DOHH2 (cell line): Measurements from ENCODE around the gene CCDC54.

ENCODE experiments used
- H3F3A ChIP-seq: fragments of 200-600 bp; sonication (generic), shearing (Covaris generic); 2 replicates; pipeline ENCODE4 v1.6.0; 2016; ENCODE audit warnings: antibody characterized with exemption, mild to moderate bottlenecking; ENCODE audit not compliant: control insufficient read depth, insufficient read depth
- H3K27ac ChIP-seq: fragments of 200-600 bp; sonication (generic); 2 replicates; pipeline ENCODE4 v1.5.1; 2014; ENCODE audit warnings: low read depth, mild to moderate bottlenecking, low read length, moderate library complexity
- H3K27me3 ChIP-seq: fragments of 200-600 bp; sonication (generic); 2 replicates; pipeline ENCODE4 v1.6.1; 2014; ENCODE audit warnings: mild to moderate bottlenecking, low read length, mixed read lengths; ENCODE audit not compliant: control insufficient read depth
- H3K36me3 ChIP-seq: fragments of 200-600 bp; sonication (generic); 2 replicates; pipeline ENCODE4 v1.6.1; 2014; ENCODE audit warnings: mild to moderate bottlenecking, low read length, moderate library complexity, mixed read lengths; ENCODE audit not compliant: control insufficient read depth
- H3K4me1 ChIP-seq: fragments of 200-600 bp; sonication (generic); 2 replicates; pipeline ENCODE4 v1.6.1; 2014; ENCODE audit warnings: mild to moderate bottlenecking, low read length, mixed read lengths; ENCODE audit not compliant: control insufficient read depth
- H3K4me2 ChIP-seq: fragments of 200-600 bp; sonication (generic); 2 replicates; pipeline ENCODE4 v1.6.0; 2014; ENCODE audit warnings: mild to moderate bottlenecking, low read length, moderate library complexity
- H3K4me3 ChIP-seq: fragments of 200-600 bp; sonication (generic); 2 replicates; pipeline ENCODE4 v1.5.1; 2014; ENCODE audit warnings: mild to moderate bottlenecking, low read length, mixed read lengths
- H3K79me2 ChIP-seq: fragments of 200-600 bp; sonication (generic); 2 replicates; pipeline ENCODE4 v1.6.1; 2014; ENCODE audit warnings: mild to moderate bottlenecking, low read length, mixed read lengths; ENCODE audit not compliant: control insufficient read depth
- H3K9me2 ChIP-seq: fragments of 200-600 bp; sonication (generic); replicated peaks from 2 replicates; pipeline ENCODE4 v1.6.1; 2014; ENCODE audit warnings: mild to moderate bottlenecking, low read length, mixed read lengths; ENCODE audit not compliant: control insufficient read depth
- H3K9me3 ChIP-seq: fragments of 200-600 bp; sonication (generic); 2 replicates; pipeline ENCODE4 v1.6.1; 2014; ENCODE audit warnings: antibody characterized with exemption, low read length, mixed read lengths; ENCODE audit not compliant: control insufficient read depth, insufficient read depth
- H4K20me1 ChIP-seq: fragments of 200-600 bp; sonication (generic); 2 replicates; pipeline ENCODE4 v1.6.0; 2014; ENCODE audit warnings: low read depth, mild to moderate bottlenecking, antibody characterized with exemption, low read length, moderate library complexity; ENCODE audit not compliant: control insufficient read depth, insufficient read depth
- CTCF ChIP-seq: fragments of 200-600 bp; sonication (generic); IDR thresholded peaks from one replicate; pipeline ENCODE4 v1.5.1; 2014; ENCODE audit warnings: antibody characterized with exemption, mild to moderate bottlenecking, low read depth, low read length; ENCODE audit not compliant: poor library complexity, severe bottlenecking
- EZH2phosphoT487 ChIP-seq: fragments of 200-600 bp; sonication (generic); IDR thresholded peaks from 2 replicates; pipeline ENCODE4 v1.6.1; 2017; ENCODE audit warnings: borderline replicate concordance, mild to moderate bottlenecking, antibody characterized with exemption, low read length, moderate library complexity, mixed read lengths

The CCDC54 gene

GRCh38 chr3:107421881-107422280 lies 44.6 kb downstream of the CCDC54 start:
- peaks cover 23% of the 10 kb centered on the region for H3K4me1 ChIP-seq
- TF ChIP-seq CTCF (no peak), EZH2phosphoT487 (no peak)

GRCh38 chr3:107425033-107425432 lies 47.8 kb downstream of the CCDC54 start:
- H3K4me3 ChIP-seq = 0 out of 2 replicates have a peak overlapping the region, but pooled peaks have one; percentile 15
- no peaks in the 10 kb centered on the region for H3K9me3 ChIP-seq
- no peaks in the 10 kb centered on the region for H3K79me2 ChIP-seq
- H3K27ac ChIP-seq = no peak overlapping the region
- H3K4me1 ChIP-seq = peaks cover 54% of the 10 kb centered on the region
- no peaks in the 10 kb centered on the region for H4K20me1 ChIP-seq
- H3K4me2 ChIP-seq = peak overlapping the region; percentile 43
- no peaks in the 10 kb centered on the region for H3K36me3 ChIP-seq
- TF ChIP-seq CTCF (no peak), EZH2phosphoT487 (no peak)
- peaks cover 12% of the 10 kb centered on the region for H3F3A ChIP-seq
- H3K27me3 ChIP-seq = no peaks in the 10 kb centered on the region
- H3K9me2 ChIP-seq = no peaks in the 10 kb centered on the region

More at GRCh38 chr3:107421881-107422280, 44.6 kb downstream of the CCDC54 start:
- Histone ChIP-seq H4K20me1 (no peaks in the 10 kb centered on the region), H3K4me2 (no peak overlapping the region), H3K79me2 (no peaks in the 10 kb centered on the region), H3K9me2 (no peaks in the 10 kb centered on the region), H3F3A (0 out of 2 replicates have a peak, but pooled peaks cover 5% of the 10 kb centered on the region), H3K4me3 (no peak overlapping the region), H3K36me3 (no peaks in the 10 kb centered on the region), H3K9me3 (no peaks in the 10 kb centered on the region), H3K27ac (no peak overlapping the region), H3K27me3 (no peaks in the 10 kb centered on the region)

- Histone ChIP-seq H3K27me3 (no peaks in the 10 kb centered on the region), H3K4me2 (no peak overlapping the region), H3F3A (peaks cover 12% of the 10 kb centered on the region), H4K20me1 (no peaks in the 10 kb centered on the region), H3K36me3 (no peaks in the 10 kb centered on the region), H3K27ac (no peak overlapping the region), H3K9me3 (no peaks in the 10 kb centered on the region), H3K79me2 (no peaks in the 10 kb centered on the region), H3K4me3 (no peak overlapping the region), H3K4me1 (peaks cover 66% of the 10 kb centered on the region), H3K9me2 (no peaks in the 10 kb centered on the region)
- TF ChIP-seq CTCF (no peak), EZH2phosphoT487 (no peak)
Measured at GRCh38 chr3:107426223-107426622, 49.0 kb downstream of the CCDC54 start.
